Kidney tubule cell (primary cell): ENCODE measurements around the gene ARHGEF9.
"Not testable (repeated sequence)": the region's sequence is repeated elsewhere in the genome, so short reads cannot be mapped to it uniquely, and the experiment has no call there.

Experiments
- DNase-seq: peaks from one replicate; pipeline ENCODE4 v3.0.0-alpha.2; 2018; ENCODE audit warnings: low spot score

ARHGEF9 gene

DNA sequence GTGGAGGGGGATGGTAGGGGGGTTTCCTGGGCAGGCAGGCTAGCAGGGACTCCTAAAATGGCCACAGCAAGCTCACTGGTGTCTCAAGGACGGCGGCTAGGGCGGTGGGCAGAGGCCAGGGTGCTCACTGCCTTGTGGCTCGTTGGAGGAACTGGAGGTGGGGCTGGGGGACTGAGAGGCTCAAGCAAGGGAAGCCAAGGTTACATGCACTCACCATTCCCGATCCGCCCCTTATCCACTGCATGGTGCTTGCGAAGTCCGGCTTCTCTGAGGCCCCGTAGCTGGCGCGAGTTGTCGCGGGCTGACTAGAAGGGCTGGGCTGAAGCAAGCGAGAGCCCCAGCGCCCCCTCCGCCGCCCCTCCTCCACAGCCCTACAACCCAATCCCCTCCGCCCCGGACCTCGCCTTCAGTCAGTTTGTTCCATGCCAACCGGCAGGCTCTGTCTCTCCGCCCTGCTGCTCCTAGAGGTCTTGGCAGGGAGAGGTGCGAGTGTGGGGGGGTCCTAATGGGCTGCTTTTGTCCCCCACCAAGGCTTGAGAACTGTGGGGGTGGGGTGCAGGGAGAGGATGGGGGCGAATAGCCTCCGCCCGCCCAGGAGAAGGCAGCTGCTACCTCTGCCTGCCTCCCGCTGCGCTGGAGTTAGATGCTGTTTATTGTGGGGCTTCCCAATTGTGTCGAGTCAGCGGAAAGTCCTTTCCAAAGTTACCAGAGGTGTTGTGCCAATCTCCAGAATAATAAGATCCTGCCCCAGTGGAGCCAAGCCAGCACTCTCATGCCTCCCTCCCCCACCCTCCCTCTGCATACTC lies at the start of gene ARHGEF9:
Gene ARHGEF9 (minus strand): TSS at position 313 of the 806 bp plus-strand sequence. CDS start 69 bp downstream, at position 244.
- DNase-seq: no peak

DNA sequence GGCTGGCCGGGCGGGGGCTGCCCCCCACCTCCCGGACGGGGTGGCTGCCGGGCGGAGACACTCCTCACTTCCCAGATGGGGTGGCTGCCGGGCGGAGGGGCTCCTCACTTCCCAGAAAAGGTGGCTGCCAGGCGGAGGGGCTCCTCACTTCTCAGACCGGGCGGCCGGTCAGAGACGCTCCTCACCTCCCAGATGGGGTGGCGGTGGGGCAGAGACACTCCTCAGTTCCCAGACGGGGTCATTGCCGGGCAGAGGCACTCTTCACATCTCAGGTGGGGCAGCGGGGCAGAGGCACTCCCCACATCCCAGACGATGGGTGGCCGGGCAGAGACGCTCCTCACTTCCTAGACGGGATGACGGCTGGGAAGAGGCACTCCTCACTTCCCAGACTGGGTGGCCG lies 40.4 kb upstream of the ARHGEF9 start:
- DNase-seq: not testable (repeated sequence)

DNA sequence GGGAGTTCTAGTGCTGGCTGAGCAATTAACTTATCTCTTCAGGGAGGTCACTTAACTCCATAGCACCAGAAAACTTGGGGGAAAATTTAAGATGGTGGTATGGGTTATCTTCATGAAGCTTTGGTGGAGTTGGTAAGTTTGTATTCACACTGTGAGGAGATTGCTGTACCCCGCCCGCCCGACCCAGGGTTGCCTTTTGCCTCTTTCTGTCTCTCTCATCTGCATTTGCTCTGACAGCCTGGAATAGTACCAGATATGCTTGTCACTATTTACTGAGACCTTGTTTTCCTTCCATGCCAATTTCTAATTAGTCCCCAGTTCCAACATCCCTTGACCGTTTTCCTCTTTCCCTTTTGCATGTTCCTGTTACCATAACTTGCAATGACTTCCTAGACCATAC lies 33.1 kb upstream of the ARHGEF9 start:
- no peak for DNase-seq

DNA sequence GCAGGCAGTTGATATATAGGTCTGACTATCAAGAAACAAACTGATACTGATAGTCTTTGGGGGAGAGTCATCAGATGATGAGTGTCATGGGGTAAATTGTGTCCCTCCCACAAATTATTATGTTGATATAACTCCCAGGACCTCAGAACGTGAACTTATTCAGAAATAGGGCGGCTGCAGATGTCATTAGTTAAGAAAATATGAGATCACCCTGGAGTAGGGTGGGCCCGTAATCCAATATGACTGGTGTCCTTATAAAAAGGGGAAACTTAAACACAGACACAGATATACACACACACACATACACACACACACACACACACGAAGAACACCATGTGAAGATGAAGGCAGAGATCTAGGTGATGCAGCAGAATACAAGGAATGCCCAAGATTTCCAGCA lies 32.7 kb upstream of the ARHGEF9 start:
- no peak for DNase-seq

DNA sequence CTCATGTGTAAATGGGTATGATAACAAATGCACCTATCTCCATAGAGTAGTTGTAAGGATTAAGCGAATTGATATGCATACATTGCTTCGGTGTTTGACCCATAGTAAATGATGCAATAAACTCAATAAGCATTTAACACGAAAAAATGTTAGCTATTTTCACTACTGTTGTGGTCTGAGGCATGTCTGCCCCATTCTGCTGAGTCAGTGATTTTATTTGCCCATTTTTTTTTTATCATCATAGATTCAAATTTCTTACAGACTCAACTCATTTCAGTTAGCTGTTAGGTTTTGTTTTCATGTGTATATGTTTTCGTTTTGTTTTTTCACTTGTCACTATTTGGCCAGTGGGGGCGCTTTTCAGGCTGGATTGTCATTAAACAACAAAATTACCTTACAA lies 27.8 kb upstream of the ARHGEF9 start:
- DNase-seq: no peak

DNA sequence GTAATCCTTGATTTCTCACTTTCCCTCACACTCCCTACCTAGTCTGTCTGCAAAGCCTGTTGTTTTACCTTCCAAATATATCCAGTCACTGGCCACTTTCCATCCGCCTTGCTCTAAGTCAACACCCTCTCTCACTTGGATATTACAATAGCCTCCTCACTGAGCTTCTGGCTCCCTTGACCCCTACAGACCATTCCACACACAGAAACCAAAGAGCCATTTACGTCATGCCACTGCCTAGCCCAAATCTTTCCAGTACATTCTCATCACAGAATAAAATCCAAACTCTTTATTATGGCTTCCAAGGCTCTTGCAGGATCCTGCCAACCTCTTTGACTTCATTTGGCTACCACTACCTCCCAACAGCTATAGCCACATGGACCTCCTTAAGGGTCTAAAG lies 25.7 kb upstream of the ARHGEF9 start:
- no peak for DNase-seq

DNA sequence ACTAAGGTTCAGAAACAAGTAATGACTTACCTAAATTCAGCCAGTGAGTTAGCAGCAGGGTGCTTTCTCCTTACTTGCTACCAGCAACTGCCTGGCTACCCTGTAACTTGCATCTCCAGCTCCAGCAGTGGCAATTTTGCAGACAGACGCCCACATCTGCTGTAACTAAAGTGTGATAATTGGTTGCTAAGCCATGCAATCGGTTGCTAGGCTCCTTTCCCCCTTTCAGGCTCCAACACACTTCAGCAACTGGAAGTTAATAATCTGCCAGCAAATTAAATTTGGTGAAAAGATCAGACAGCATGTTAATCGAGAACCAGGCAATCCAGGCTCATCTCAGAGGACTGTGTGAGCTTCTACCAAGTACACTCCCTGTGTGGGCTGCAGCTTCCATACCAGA lies 24.2 kb upstream of the ARHGEF9 start:
- DNase-seq: peak; percentile 1

DNA sequence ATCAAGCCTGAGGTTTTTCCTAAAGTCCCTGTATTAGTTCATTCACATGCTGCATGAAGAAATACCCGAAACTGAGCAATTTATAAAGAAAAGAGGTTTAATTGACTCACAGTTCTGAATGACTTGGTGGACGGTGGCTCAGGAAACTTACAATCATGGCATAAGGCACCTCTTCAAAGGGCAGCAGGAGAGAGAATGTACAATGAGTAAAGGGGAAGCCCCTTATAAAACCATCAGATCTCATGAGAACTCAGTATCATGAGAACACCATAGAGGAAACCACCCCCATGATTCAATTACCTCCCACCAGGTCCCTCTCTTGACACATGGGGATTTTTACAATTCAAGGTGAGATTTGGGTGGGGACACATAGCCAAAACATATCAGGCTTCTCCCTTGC lies 10.4 kb upstream of the ARHGEF9 start:
- not testable (repeated sequence) for DNase-seq

DNA sequence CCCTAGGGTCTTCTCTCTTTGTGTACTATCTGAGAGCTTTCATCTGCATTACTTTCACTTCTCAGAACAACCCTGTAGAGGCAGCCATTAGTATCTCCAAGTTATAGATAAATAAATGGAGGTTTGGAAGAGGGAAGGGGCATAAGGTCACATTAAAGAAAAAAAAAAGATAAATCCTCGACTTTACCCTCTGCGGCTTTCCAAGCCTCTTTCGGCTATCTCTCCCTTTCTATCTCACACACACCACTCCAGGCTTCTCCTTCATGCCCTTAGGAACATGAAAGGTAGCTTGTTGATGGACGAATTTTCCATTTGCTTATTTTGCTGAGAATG lies 660 bp upstream of the ARHGEF9 start:
- DNase-seq: no peak

DNA sequence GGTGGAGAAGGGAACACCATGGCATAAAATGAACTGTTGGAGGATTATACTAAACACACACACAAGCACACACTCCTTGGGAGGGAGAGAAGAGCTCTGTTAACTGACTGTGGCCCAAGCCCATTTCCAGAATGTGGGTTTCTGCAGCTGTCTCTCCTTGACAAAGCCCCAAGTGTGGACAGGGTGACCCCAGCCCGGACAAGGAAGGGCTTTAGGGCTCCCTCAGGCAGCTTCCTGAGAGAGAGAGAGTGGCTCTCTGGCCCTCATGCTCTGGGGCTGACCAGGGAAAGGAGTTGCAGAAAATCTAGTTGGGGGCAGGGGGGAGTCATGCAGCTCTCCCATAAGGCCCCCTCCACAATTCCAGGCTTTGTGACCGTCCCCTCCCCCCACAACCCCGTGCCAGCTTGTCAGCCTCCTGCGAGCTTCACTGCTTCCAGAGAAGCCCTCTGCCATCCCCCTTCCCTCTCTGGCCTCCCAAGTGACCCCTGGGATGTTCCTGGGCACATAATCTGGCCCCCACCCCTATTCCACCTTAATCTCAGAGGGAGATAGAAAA lies 590 bp downstream of the ARHGEF9 start:
- no peak for DNase-seq

DNA sequence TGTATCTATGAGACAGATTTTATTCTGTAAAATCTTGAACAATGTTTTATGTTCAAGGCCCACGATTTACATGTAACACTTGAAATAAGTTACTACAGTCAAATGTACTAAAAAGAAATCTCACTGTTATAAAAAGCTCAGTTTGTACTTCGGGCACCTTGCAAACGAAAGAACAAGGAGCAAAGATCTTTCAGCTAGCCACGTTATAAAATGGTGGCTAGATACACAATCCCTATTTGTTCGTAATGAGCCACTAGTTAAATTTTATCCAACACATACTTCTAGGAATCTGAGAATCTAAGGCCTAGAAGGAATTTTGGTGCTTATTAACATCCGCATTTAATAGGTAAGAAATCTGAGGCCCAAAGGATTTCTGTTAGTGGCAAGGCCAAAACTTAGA lies 2.5 kb downstream of the ARHGEF9 start:
- DNase-seq: peak; percentile 14

DNA sequence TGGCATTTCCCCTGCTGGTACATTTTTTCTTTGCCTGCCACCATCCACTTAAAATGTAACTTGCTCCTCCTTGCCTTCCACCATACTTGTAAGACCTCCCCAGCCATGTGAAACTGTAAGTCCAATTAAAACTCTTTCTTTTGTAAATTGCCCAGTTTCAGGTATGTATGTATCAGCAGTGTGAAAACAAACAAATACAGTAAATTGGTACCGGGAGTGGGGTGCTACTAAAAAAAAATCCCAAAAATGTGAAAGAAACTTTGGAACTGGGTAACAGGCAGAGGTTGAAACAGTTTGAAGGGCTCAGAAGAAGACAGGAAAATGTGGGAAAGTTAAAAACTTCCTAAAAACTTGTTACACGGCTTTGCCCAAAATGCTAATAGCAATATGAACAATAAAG lies 16.3 kb downstream of the ARHGEF9 start:
- no peak for DNase-seq

DNA sequence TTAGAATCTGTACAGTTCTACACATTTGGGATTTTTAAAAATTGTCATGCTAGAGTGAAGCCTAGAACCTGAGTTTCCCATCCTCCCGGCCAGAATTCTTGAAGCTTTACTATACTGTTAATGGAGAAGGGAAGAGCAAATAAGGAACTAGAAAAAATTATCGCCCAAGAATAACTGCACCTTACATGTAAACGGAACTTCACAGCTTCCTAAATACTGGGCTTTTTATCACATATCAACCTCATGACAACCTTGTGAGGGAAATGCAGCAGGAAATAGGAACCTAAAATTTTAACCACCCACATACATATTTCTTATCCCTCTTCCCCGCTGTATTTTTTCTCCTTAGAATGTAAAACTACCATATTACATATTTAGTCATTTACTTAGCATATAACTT lies 19.3 kb downstream of the ARHGEF9 start:
- DNase-seq: no peak

DNA sequence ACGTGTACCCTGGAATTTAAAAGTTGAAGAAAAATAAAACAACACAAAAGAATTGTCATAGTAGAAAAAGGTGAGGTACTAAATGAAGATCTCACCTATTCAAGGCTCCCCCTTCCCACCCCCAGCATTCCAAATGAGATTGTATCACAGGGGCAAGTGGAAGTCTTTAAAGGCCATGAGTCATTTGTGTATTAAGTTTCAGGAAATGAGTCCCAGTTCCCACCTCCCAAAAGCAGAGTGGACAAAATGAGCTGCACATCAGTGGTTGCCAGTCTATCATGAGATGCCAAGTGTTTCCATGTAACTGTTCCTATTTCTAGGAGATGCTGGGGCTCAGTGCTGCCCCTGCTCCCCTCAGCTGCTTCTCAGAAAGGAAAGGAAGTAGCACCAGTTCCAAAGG lies 20.1 kb downstream of the ARHGEF9 start:
- DNase-seq: peak; percentile 56

DNA sequence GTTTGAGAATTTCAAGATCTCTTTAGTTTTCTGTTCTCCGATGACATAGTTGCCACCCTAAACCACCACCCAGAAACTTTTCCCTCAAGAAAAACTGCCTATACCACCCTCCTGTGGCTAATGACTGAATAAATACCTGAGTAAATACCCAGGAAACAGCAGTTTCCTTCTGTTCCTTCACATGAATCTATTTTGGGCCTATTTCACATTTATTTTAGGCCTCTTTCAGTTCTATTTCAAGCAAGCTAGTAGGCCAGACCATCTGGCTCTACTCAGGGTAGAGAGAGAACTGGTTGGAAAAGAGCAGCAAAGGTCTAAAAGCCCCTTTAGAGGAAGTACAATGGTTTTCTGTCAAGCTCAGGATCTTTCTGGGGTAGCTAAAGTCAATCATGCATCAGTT lies 23.4 kb downstream of the ARHGEF9 start:
- no peak for DNase-seq

DNA sequence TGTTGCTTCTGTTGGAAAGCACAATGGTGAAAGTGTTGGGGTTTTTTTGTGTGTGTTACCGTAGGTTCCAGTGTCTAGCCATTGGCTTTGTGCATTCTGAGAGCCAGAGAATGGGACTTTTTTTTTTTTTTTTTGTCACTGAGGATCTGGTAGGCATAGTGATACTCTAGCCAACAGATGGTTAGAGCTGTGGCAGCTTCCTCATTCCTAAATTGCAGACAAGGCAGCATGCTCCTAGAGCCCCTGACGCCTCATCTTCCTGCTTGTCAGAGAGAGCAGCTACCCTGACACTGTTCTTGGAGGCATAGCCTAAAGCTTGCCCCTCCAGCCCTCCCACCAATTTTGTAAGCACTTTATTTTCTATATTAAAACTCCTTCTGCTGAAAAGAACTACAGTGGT lies 27.0 kb downstream of the ARHGEF9 start:
- DNase-seq: peak; percentile 7

DNA sequence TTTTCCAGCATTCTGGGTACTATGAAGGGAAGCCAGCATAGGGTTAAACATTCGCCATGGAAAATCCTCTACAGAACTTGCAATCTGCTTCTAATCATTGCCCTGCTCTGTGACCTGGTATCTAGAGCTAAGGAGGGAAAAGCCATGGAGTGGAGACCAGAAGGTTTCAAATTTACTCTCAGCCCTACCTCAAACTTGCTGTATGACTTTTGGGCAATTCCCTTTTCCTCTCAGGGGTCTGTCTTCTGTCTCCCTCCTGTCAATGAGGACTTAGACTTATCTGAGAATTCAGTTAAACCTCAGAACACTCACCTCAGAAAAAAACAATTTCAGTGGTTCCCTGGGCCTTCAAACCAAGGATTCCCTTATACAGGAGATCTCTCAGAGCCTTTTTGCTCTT lies 29.1 kb downstream of the ARHGEF9 start:
- no peak for DNase-seq

DNA sequence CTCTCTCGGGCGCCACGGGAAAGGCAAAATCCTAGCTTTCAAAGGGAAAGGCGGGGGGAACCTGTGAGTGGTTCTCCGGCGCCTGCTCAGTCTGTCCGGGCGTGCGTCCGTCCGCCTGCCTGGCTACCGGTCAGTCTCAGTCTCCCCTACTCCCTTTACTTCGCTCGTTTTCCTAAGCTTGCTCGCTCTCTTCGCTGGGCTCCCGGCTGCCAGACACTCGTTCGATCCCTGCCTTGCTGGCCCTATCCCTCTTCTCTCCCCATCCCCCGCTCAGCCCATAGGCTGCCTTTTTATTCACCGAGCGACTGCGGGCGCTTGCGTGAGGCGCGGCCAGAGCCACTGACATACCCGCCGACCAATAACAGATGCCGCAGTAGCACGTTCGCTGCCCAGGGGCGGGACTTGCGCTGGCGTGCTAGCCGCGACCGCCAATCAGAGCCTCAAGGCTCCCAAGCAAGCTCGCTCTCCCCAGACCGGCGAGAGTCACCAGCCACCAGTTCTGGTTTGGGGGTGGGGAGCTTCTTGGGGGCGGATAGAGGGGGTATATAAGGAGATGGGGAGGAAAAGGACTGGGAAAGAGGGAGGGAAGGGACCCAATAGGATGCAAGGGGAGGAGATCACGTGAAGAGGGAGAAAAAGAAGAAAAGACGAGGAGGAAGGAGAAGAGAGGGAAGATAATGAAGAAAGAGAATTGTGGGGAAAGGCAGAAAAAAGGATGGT lies 30.0 kb downstream of the ARHGEF9 start:
- peak; percentile 94 for DNase-seq

DNA sequence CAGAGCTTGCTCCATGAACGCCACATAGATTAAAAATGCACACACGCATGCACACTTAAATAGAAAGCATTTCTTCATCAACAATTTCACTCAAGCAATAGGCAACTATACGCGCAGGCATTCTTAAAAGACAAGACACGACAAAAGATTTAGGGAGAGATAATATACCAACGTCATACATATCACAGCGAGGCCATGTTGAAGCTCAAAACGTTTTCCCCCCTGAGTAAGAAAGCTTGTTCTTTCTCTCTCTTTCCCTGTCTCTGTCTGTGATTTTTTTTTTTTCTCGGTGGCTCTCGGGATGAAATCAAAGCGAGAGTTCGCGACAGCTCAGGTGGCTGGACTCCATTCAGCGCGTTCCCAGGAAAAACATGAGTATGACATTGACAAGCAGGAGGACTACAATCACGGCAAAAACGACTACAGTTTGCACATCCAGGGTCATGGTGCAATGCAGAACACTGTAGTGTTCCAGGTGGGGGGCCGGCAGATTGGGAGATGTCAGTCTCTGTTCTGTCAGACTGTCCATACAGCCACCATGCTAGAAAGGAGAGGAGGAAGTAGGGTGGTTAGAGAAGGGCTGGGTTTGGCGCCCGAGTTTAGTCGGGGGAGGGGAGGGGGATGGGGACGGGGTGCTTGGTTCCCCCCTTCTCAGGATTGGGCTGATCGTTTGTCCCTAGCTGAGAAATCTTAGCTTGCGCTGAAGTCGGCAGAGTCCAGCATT lies 30.7 kb downstream of the ARHGEF9 start:
- DNase-seq: peak; percentile 8

DNA sequence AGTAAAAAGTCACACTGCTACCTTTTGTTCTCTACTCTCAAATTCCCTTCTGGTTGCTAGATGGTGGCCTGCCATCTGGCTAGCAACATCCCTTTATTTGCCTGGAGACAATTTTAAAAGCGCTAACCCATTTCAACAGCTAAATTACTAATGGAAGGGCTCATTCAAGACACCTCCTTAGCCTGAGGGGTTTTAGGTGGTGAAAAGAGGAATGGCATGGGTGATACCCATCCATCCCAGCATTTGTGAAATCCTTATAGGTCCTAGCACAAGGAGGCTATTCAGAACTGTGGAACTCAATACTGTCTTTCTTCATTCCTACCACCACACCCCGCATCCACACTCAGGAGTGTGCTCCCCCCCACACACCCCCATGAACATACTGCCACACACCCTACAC lies 33.5 kb downstream of the ARHGEF9 start:
- DNase-seq: no peak

DNA sequence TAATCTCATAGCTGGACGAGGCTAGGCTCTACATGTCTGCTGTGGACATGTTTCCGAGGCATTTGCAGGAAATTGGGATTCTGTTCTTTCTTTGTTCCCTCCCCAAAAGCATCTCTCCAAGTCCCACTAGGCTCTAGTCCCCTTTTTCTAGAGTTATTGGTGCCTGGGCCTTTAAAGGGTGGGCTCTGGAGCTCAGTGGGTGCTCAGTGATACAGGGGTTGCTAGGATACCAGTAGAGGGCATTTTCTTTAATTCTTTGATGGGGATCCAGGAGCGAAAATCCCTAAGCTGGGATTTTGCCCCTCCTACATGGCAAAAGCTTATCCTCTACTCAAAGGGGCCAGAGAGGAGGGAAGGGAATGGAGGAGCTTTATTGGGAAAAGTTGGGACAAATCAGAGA lies 34.2 kb downstream of the ARHGEF9 start:
- no peak for DNase-seq

DNA sequence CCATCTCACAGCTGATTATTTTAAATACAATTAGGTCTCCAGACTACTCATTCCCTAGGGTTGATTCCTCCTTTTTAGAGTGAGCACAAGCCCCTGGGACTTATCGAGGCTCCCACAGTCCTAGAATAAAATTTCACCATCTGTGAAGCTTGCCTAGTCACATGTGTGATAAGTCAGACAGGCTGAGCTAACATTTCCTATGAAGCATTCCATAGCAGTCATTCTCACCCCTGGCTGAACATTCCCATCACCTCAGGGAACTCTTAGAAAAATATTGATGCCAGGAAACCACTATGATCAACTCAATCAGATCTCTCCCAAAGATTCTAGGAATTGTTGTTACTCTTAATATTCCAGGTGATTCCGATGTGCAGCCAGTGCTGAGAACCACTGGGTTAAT lies 37.7 kb downstream of the ARHGEF9 start:
- peak; percentile 62 for DNase-seq

DNA sequence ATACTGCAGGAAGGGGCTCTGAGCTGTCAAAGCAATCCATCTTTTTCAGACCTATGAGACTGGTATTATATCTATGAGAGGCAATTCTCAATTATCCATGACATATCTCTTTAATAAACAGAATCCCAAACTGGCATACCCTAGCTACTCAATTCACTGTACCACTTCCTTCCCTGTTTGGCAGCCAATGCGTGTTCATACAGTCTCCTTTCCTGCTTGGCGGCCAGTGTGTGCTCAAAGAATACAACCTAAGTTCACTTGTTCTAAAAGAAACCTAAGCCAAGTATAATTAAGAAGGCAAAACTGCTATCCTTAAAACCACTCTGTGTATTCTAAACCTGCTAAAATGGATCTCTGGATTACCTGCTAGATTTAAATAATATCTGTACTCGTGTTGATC lies 38.3 kb downstream of the ARHGEF9 start:
- no peak for DNase-seq
